AG09319 (cell line): Measurements from ENCODE around the gene C2orf68.

Experiments
- DNase-seq: peaks from one replicate; pipeline ENCODE4 v3.0.0-alpha.2; 2010; ENCODE audit warnings: low read depth; ENCODE audit errors: extremely low read depth
- CTCF ChIP-seq: IDR thresholded peaks from 2 replicates; pipeline ENCODE4 v1.5.1; 2011; ENCODE audit warnings: low read depth, mild to moderate bottlenecking, inconsistent platforms, low read length, moderate library complexity

Gene C2orf68

GRCh38 chr2:85601771-85602475 is 9.9 kb downstream of the C2orf68 start:
- no peak for DNase-seq
- no peak for TF ChIP-seq CTCF

DNA sequence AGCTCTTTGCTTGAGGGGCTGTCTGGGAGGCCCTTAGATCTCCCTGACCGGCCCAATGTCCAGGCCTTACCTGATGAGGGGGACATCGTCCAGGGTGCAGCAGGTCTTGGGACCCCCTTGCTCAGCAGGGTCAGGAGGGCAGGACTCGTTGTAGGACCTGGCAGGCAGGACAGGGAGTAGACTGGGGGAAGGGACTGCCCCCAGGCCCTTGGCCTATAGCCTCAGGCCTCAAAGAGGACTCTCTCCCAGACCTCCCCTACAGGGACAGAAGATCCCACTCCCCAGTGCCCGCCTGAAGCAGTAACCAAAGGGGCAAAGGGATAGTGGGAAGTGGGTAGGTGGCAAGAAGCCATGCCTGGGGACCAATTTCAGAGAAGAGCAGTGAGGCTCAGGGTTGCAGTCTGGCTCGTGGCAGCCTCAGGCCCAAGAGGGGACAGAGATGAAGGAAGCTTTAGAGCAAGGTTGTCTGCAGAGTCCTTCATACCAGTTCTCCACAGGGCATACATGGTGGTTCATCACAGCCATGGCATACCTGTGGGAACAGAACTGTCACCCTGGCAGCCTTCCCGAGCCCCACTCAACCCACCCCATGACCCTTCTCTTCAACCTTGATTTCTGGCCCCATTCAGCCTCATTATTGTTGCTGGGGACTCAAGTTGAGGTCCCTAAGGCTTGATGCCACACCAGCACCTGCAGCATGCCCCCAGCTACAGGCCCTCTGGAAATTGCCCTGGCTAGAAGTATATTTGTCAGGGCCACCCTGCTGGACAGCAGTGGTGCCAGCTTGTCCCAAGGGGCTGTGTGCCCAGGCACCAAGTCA is 10.7 kb downstream of the C2orf68 start:
- no peak for DNase-seq
- TF ChIP-seq CTCF = no peak

GRCh38 chr2:85600235-85600575 is 11.7 kb downstream of the C2orf68 start:
- no peak for DNase-seq
- no peak for TF ChIP-seq CTCF

GRCh38 chr2:85599468-85600234 is 12.2 kb downstream of the C2orf68 start:
- DNase-seq = no peak
- no peak for TF ChIP-seq CTCF

DNA sequence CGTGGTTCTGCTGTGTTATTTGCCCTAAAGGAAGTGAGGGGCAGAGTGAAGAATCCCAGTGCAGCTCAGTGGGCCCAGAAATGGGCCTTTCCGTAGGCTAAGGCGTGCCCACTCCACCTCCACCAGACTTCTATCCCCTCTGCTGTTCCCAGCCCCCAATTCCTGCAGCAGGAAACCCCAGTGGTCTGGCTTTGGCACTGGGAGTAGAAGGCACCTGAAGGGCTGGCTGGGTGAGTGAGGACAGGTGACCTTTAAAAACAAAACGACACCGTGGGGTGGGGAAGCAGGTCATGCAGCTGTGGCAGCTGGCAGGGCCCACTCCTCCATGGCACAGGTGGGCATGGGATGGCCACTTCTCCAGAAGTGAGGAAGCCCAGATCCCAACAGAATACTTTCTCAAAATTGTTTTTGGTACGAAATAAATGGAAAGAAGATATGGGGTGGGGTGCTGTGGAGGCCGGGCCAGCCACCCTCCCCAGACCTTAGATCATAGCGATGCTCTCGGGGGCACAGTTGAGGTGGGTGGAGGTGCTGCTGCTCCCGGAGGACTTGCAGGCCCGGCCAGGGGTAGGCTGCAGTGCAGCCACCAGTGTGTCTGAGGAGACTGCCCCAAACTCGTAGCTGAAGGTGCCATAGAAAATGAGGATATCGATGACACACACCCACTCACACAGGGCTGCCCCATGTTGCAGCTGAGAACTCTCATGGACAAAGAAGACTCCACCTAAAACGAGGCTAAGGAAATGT is 13.1 kb downstream of the C2orf68 start:
- TF ChIP-seq CTCF = no peak
- no peak for DNase-seq

- TF ChIP-seq CTCF = no peak
- DNase-seq = no peak
These were observed 14.6 kb downstream of the C2orf68 start for GRCh38 chr2:85597241-85597640.
